SK-N-SH (cell line): Measurements from ENCODE around the gene CEP78. TPM values are rescaled to one million over a fixed set of nuclear protein-coding genes. Genes with fewer than 3 reads are reported as not detected.

Source experiments
- CTCF ChIA-PET: fragments of 300-600, 350-600 bp; formaldehyde crosslinking; extraction: SDS; loops from one replicate; lab custom pipeline; 2021; lab: Yijun Ruan, JAX
- POLR2A ChIA-PET: fragments of 350-600 bp; sonication (Branson Sonifier 250); formaldehyde crosslinking; extraction: SDS; loops from one replicate; lab custom pipeline; 2020; ENCODE audit warnings: antibody characterized with exemption, inconsistent platforms; lab: Yijun Ruan, JAX
- DNase-seq: peaks from one replicate; pipeline ENCODE4 v3.0.0; 2012
- H2AFZ ChIP-seq: fragments of 200-600 bp; sonication (generic); 2 replicates; pipeline ENCODE4 v1.8.1; 2016; ENCODE audit warnings: antibody characterized with exemption, mild to moderate bottlenecking, low read depth
- H3F3A ChIP-seq: fragments of 200-600 bp; sonication (generic); replicated peaks from 2 replicates; pipeline ENCODE3; 2016; ENCODE audit warnings: antibody characterized with exemption, mild to moderate bottlenecking; ENCODE audit not compliant: insufficient read depth
- H3K27ac ChIP-seq, 2 experiments: fragments of 200-500 bp in 1 of 2; fragments of 200-600 bp in 1 of 2; sonication (Bioruptor generic) in 1 of 2; sonication (generic), shearing (Covaris generic) in 1 of 2; 2 replicates each; pipeline versions ENCODE4 v1.5.1 to v1.6.1; 2014 to 2016; ENCODE audit warnings: low read depth in 2 of 2, inconsistent platforms in 1 of 2, low read length in 1 of 2, mild to moderate bottlenecking in 1 of 2, mixed read lengths in 1 of 2
- H3K27me3 ChIP-seq: fragments of 200-600 bp; sonication (generic), shearing (Covaris generic); 2 replicates; pipeline ENCODE4 v1.6.1; 2016; ENCODE audit warnings: mixed run types; ENCODE audit not compliant: insufficient read depth
- H3K36me3 ChIP-seq, 2 experiments: fragments of 200-500 bp in 1 of 2; fragments of 200-600 bp in 1 of 2; sonication (Bioruptor generic) in 1 of 2; sonication (generic) in 1 of 2; replicated peaks in 1 of 2; 2 replicates each; pipeline versions ENCODE3 to v1.5.1; 2014 to 2016; ENCODE audit warnings: low read length in 1 of 2, mild to moderate bottlenecking in 1 of 2; ENCODE audit not compliant: insufficient read depth in 2 of 2, control insufficient read depth in 1 of 2
- H3K4me1 ChIP-seq, 2 experiments: fragments of 200-500 bp in 1 of 2; fragments of 200-600 bp in 1 of 2; sonication (Bioruptor generic) in 1 of 2; sonication (generic), shearing (Covaris generic) in 1 of 2; 2 replicates each; pipeline versions ENCODE4 v1.5.1 to v1.6.1; 2014 to 2016; ENCODE audit warnings: low read depth in 1 of 2, low read length in 1 of 2, mixed run types in 1 of 2; ENCODE audit not compliant: insufficient read depth in 2 of 2, control insufficient read depth in 1 of 2
- H3K4me2 ChIP-seq: fragments of 200-600 bp; sonication (generic), shearing (Covaris generic); 2 replicates; pipeline ENCODE4 v1.6.1; 2017; ENCODE audit warnings: mixed run types
- H3K4me3 ChIP-seq, 2 experiments: fragments of 200-500 bp in 1 of 2; fragments of 200-600 bp in 1 of 2; sonication (Bioruptor generic) in 1 of 2; sonication (generic), shearing (Covaris generic) in 1 of 2; 2 replicates each; pipeline versions ENCODE4 v1.5.1 to v1.8.1; 2014 to 2016; ENCODE audit warnings: low read depth in 2 of 2, inconsistent platforms in 1 of 2, low read length in 1 of 2, mild to moderate bottlenecking in 1 of 2, mixed read lengths in 1 of 2, moderate library complexity in 1 of 2
- H3K79me2 ChIP-seq: fragments of 200-600 bp; sonication (generic); 2 replicates; pipeline ENCODE4 v1.8.1; 2017; ENCODE audit warnings: mild to moderate bottlenecking; ENCODE audit not compliant: insufficient read depth
- H3K9ac ChIP-seq: fragments of 200-600 bp; sonication (generic); 2 replicates; pipeline ENCODE4 v1.6.1; 2017; ENCODE audit warnings: mixed run types
- H3K9me2 ChIP-seq: fragments of 200-600 bp; sonication (generic); 2 replicates; pipeline ENCODE4 v1.6.1; 2017; ENCODE audit warnings: mixed run types
- H3K9me3 ChIP-seq: fragments of 200-600 bp; sonication (generic); 2 replicates; pipeline ENCODE4 v1.6.1; 2017; ENCODE audit warnings: mixed run types, mild to moderate bottlenecking, moderate library complexity
- H4K20me1 ChIP-seq: fragments of 200-600 bp; sonication (generic); 2 replicates; pipeline ENCODE4 v1.6.1; 2017; ENCODE audit warnings: mild to moderate bottlenecking, mixed run types; ENCODE audit not compliant: insufficient read depth
- CTCF ChIP-seq: fragments of 200-600 bp; sonication (generic); IDR thresholded peaks from 2 replicates; pipeline ENCODE4 v1.6.1; 2017; ENCODE audit warnings: antibody characterized with exemption, mild to moderate bottlenecking, moderate library complexity
- ELF1 ChIP-seq: IDR thresholded peaks from 2 replicates; pipeline ENCODE4 v1.4.0; 2012
- EP300 ChIP-seq, 2 experiments: IDR thresholded peaks; 2 replicates each; pipeline versions ENCODE4 v1.4.0 to v1.6.1; 2012; ENCODE audit warnings: borderline replicate concordance in 1 of 2, low read depth in 1 of 2, low read length in 1 of 2
- MXI1 ChIP-seq: IDR thresholded peaks from 2 replicates; pipeline ENCODE4 v1.6.1; 2012; ENCODE audit warnings: mild to moderate bottlenecking, low read depth, low read length, improper control_type of control experiment
- PBX3 ChIP-seq: IDR thresholded peaks from 2 replicates; pipeline ENCODE4; 2012
- RAD21 ChIP-seq: IDR thresholded peaks from 2 replicates; pipeline ENCODE4 v1.6.1; 2012; ENCODE audit warnings: mild to moderate bottlenecking, low read length
- RFX5 ChIP-seq: IDR thresholded peaks from 2 replicates; pipeline ENCODE4 v1.6.1; 2012; ENCODE audit warnings: mild to moderate bottlenecking, improper control_type of control experiment, low read length
- RXRA ChIP-seq: IDR thresholded peaks from 2 replicates; pipeline ENCODE4 v1.4.0; 2012; ENCODE audit warnings: low read depth, mild to moderate bottlenecking, borderline replicate concordance
- SIN3A ChIP-seq: IDR thresholded peaks from 2 replicates; pipeline ENCODE4 v1.6.1; 2012; ENCODE audit warnings: low read depth, mild to moderate bottlenecking, low read length, moderate library complexity, borderline replicate concordance
- TAF1 ChIP-seq: IDR thresholded peaks from 2 replicates; pipeline ENCODE4 v1.6.1; 2012; ENCODE audit warnings: low read depth, mild to moderate bottlenecking, low read length, moderate library complexity, borderline replicate concordance
- TCF12 ChIP-seq: IDR thresholded peaks from 2 replicates; pipeline ENCODE4 v1.4.0; 2012
- USF1 ChIP-seq: IDR thresholded peaks from 2 replicates; pipeline ENCODE4 v1.4.0; 2012; ENCODE audit warnings: low read depth, borderline replicate concordance
- WGBS: methylation state at CpG from one replicate; pipeline ENCODE4 v1.1.6; 2017; ENCODE audit warnings: low lambda C conversion rate; 5-methylcytosine and 5-hydroxymethylcytosine counted together
- polyA plus RNA-seq, 3 experiments: library from polyadenylated mRNA; depleted of rRNA; stranded (reverse); fragments of >200 nt; gene quantifications; 2 replicates each; pipeline ENCODE4 v1.2.3, GENCODE V29; 2012
- TF ChIP-seq, protein P1 (sequence below): fragments of 150-350 bp; IDR thresholded peaks from 2 replicates; pipeline ENCODE4 v1.6.1; 2016; ENCODE audit warnings: mild to moderate bottlenecking, low read depth, low read length

CEP78 gene
- polyA plus RNA-seq, 1 of the 3 experiments (the other 2 are of a cell fraction) = 6.2 TPM

DNA sequence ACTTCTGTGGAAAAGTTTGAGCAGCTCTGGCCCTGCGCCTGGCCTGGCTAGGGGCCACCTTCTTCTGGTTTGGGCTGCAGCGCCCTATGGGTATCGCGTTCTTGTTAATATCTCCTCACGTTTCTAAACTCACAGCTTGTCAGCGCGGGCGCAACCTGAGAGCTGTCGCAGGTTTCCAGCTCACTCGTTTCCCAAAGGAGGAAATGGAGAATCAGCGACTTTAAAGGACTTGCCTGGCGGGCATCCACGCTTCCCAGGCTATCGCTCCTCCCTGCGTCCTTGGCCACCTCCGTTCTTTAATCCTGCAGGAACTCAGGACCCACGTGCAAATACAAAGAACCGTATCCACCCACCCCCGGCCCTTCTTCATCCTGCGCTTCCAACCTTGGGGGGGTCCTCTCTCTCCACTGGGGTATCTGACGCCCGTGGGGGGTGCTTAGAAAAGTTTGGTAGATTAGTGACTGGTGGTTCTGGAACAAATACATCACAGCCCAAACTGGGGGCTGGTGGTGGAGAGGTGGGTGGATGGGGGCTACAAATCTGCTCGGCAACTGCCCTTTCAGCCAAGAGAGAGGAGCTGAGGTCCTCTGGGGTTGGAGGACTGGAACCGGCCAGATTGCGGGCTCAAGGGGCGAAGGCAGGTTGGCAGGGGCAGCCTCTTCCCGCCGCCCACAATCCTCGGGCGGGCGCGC is 60.5 kb downstream of the CEP78 start:
- H3K36me3 ChIP-seq = peaks cover 5 to 9% of the 10 kb centered on the region in 2 experiments
- peak overlapping the region; percentile 70; the same call in 1 of the 2 replicates for H3K9ac ChIP-seq
- H2AFZ ChIP-seq = peak overlapping the region; percentile 95
- peaks cover 5% of the 10 kb centered on the region for H3K79me2 ChIP-seq
- peak overlapping the region; percentile 92 to 93 for H3K4me3 ChIP-seq
- no peaks in the 10 kb centered on the region for H3F3A ChIP-seq
- H3K27me3 ChIP-seq = no peaks in the 10 kb centered on the region
- POLR2A ChIA-PET = interaction anchor here (0.6 to 3.1 kb wide), 18 partner anchors 9 to 399 kb away, joined by 3 to 23 read pairs (median 4); partner anchors contain the start of gene CEP78
- peak overlapping the region; percentile 55 to 95 for H3K27ac ChIP-seq
- no peaks in the 10 kb centered on the region for H3K9me2 ChIP-seq
- TF ChIP-seq USF1 (no peak), ELF1 (no peak), TCF12 (no peak), MXI1 (peak; percentile 64), RAD21 (no peak; the same call in 1 of the 2 replicates), PBX3 (no peak), TAF1 (no peak), SIN3A (no peak), CTCF (no peak), RFX5 (no peak), RXRA (no peak), EP300 (IDR thresholded peaks at IDR 0.05; ENCODE audit: borderline replicate concordance in 1 of 2, low read depth in 1 of 2, low read length in 1 of 2) (0 out of 4 replicates have a peak, but pooled peaks of 1 of the 2 experiments have one; percentile 10)
- TF ChIP-seq, protein P1, sequence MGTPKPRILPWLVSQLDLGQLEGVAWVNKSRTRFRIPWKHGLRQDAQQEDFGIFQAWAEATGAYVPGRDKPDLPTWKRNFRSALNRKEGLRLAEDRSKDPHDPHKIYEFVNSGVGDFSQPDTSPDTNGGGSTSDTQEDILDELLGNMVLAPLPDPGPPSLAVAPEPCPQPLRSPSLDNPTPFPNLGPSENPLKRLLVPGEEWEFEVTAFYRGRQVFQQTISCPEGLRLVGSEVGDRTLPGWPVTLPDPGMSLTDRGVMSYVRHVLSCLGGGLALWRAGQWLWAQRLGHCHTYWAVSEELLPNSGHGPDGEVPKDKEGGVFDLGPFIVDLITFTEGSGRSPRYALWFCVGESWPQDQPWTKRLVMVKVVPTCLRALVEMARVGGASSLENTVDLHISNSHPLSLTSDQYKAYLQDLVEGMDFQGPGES = no peak
- CTCF ChIA-PET = interaction anchor here (0.7 to 3.5 kb wide), 8 partner anchors 10 to 73 kb away, joined by 3 to 9 read pairs (median 4); no protein-coding TSS in a partner anchor
- H3K4me2 ChIP-seq = peak overlapping the region; percentile 87
- 7% methylated on average over 23 of the region's 32 CpGs for WGBS
- H4K20me1 ChIP-seq = no peaks in the 10 kb centered on the region
- H3K4me1 ChIP-seq = peaks cover 4 to 21% of the 10 kb centered on the region in 2 experiments; a peak in 2 of 4 replicates
- H3K9me3 ChIP-seq = no peaks in the 10 kb centered on the region
- peak; percentile 63 for DNase-seq
